Measurements from ENCODE around the gene RNF103.

- TF ChIP-seq POLR2AphosphoS5 (IDR thresholded peaks at IDR 0.05; ENCODE audit: low read depth, low read length) (no peak), SPI1 (IDR thresholded peaks at IDR 0.05; ENCODE audit: low read depth, low read length) (no peak)
Measured at GRCh38 chr2:86598966-86599365, 24.7 kb downstream of the RNF103 start.

All from GM12891 (cell line).